HG03135 (cell line): ENCODE data around the gene TRAF6.
"Not testable (repeated sequence)": the region's sequence is repeated elsewhere in the genome, so short reads cannot be mapped to it uniquely, and the experiment has no call there.

Experiments
- ATAC-seq: cut with Tn5 transposase; IDR thresholded peaks from one replicate; pipeline ENCODE4 v1.9.1; 2021; ENCODE audit warnings: mild to moderate bottlenecking, moderate library complexity; ENCODE audit not compliant: unreplicated experiment

Gene TRAF6

GRCh38 chr11:36509694-36510593, at the start of gene TRAF6:
Gene TRAF6, minus strand, starts transcription at chr11:36510272. Its CDS starts 8,757 bp downstream, at chr11:36501515.
- peak; percentile 98 for ATAC-seq

GRCh38 chr11:36558571-36559413, 48.7 kb upstream of the TRAF6 start:
- peak; percentile 96 for ATAC-seq

GRCh38 chr11:36557991-36558390, 47.9 kb upstream of the TRAF6 start:
- no peak for ATAC-seq

GRCh38 chr11:36557390-36557789, 47.3 kb upstream of the TRAF6 start:
- ATAC-seq = not testable (repeated sequence)

- no peak for ATAC-seq
Observed at GRCh38 chr11:36550385-36551115, 40.5 kb upstream of the TRAF6 start.

GRCh38 chr11:36540998-36541397, 30.9 kb upstream of the TRAF6 start:
- peak; percentile 97 for ATAC-seq

- no peak for ATAC-seq
Observed at GRCh38 chr11:36534276-36534840, 24.3 kb upstream of the TRAF6 start.

GRCh38 chr11:36532941-36533601, 23.0 kb upstream of the TRAF6 start:
- ATAC-seq = no peak

GRCh38 chr11:36530840-36531239, 20.8 kb upstream of the TRAF6 start:
- no peak for ATAC-seq

- no peak for ATAC-seq
Observed at GRCh38 chr11:36513965-36514364, 3.9 kb upstream of the TRAF6 start.

- no peak for ATAC-seq
Observed at GRCh38 chr11:36512016-36512415, 1.9 kb upstream of the TRAF6 start.

- ATAC-seq = not testable (repeated sequence)
Observed at GRCh38 chr11:36511062-36511461, 990 bp upstream of the TRAF6 start.

GRCh38 chr11:36510594-36510942, 496 bp upstream of the TRAF6 start:
- no peak for ATAC-seq

GRCh38 chr11:36509201-36509639, 852 bp downstream of the TRAF6 start:
- no peak for ATAC-seq

GRCh38 chr11:36508743-36509142, 1.3 kb downstream of the TRAF6 start:
- ATAC-seq = no peak

GRCh38 chr11:36507824-36508489, 2.1 kb downstream of the TRAF6 start:
- ATAC-seq = no peak

GRCh38 chr11:36501236-36501635, 8.8 kb downstream of the TRAF6 start:
- ATAC-seq = no peak

GRCh38 chr11:36500315-36500721, 9.8 kb downstream of the TRAF6 start:
- peak; percentile 82 for ATAC-seq

GRCh38 chr11:36499315-36499714, 10.8 kb downstream of the TRAF6 start:
- ATAC-seq = no peak

- ATAC-seq = no peak
Observed at GRCh38 chr11:36498721-36499120, 11.4 kb downstream of the TRAF6 start.
